ENCODE data around the gene ARAP3.

Gene ARAP3

DNA sequence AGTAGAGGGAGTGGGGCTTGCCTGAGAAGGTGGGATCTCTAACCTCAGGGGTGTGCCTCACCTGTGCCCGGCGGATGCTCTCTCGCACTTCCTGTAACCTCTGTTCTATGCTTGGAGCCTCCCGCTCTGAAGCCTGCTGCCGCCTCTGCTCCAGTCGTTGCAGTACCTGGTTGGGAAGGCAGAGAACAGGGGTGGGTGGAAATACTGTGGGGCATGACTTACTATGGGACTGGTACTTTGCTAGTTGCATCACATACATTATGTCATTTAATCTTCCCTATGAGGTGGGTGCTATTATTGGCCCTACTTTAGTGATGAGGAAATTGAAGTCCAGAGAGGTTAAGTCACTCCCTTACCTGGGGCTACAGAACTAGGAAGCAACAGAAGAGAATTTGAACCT lies 36.0 kb downstream of the ARAP3 start:
- no peak overlapping the region for H3K27ac ChIP-seq (ENCODE audit: low read depth, low read length)
- no peak overlapping the region for H2BK12ac ChIP-seq (ENCODE audit: low read length)
- no peak overlapping the region for H2BK120ac ChIP-seq (ENCODE audit: insufficient read depth, low read length, poor library complexity)
- no peak overlapping the region for H3K14ac ChIP-seq (ENCODE audit: low read length)
- no peak overlapping the region for H3K4me2 ChIP-seq (ENCODE audit: low read length)
- H3K27me3 ChIP-seq (ENCODE audit: insufficient read depth, low read length): no peaks in the 10 kb centered on the region
- H3K9ac ChIP-seq (ENCODE audit: low read length): no peak overlapping the region
- H3K4me3 ChIP-seq (ENCODE audit: low read depth, low read length): no peak overlapping the region
- peaks cover 3% of the 10 kb centered on the region for H3K9me3 ChIP-seq (ENCODE audit: insufficient read depth, low read depth, low read length)
- H3K4ac ChIP-seq (ENCODE audit: low read depth, low read length): no peak overlapping the region
- no peak overlapping the region for H2AK5ac ChIP-seq (ENCODE audit: low read length)
- H3K79me2 ChIP-seq (ENCODE audit: control insufficient read depth, insufficient read depth, low read length, poor library complexity): peaks cover 2% of the 10 kb centered on the region
- H2AFZ ChIP-seq (ENCODE audit: insufficient read depth, low read length, poor library complexity): no peak overlapping the region
- no peak overlapping the region for H4K8ac ChIP-seq (ENCODE audit: low read depth, low read length)
- no peak overlapping the region for H3K18ac ChIP-seq (ENCODE audit: low read length)
- no peak overlapping the region for H4K12ac ChIP-seq (ENCODE audit: low read depth, low read length)
- no peak overlapping the region for H4K91ac ChIP-seq (ENCODE audit: low read depth, low read length)
- H3K79me1 ChIP-seq (ENCODE audit: low read length): no peaks in the 10 kb centered on the region
- H2BK5ac ChIP-seq (ENCODE audit: low read depth, low read length, poor library complexity): no peak overlapping the region
- peaks cover 19 to 30% of the 10 kb centered on the region in 2 experiments for H3K36me3 ChIP-seq (ENCODE audit: control insufficient read depth in 1 of 2, insufficient read depth in 2 of 2, low read length in 2 of 2)
- peak in 1 of 2 donors; percentile 47 for DNase-seq
- H3K23ac ChIP-seq (ENCODE audit: low read length): no peak overlapping the region
- H3K4me1 ChIP-seq (ENCODE audit: control insufficient read depth in 1 of 2, insufficient read depth in 2 of 2, low read length in 2 of 2): peaks cover 5 to 6% of the 10 kb centered on the region in 2 experiments
- no CpG with 5 or more reads among the region's 6 CpGs for WGBS (ENCODE audit: extremely low coverage, insufficient coverage, insufficient read length)

DNA sequence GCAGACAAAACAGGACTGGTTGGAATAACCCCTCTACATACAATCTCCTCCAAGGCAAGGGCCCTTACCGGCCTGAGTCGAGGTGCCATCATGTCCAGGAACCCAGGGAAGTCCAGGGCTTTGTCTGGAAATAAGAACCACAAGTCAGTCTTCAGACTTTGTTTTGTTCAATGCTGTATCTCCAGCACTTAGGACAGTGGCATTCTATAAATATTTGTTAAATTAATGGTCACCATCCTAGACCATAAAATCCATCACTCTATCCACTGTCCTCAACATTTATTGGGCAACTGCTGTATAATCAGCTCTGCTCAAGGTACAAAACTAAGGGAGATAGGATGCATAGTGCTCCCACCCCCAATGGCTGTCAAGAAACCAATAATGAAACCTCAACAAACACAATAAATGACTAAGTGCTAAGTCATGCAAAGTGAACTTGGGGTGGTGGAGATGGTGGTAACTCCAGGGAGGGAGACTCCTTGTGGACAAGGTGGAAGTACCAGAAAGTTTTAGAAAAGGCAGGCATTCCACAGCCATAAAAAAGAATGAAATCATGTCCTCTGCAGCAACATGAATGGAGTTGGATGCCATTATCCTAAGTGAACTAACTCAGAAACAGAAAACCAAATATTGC lies 40.3 kb downstream of the ARAP3 start:
- no peak overlapping the region for H4K8ac ChIP-seq (ENCODE audit: low read depth, low read length)
- H3K23ac ChIP-seq (ENCODE audit: low read length): no peak overlapping the region
- no peak overlapping the region for H2BK12ac ChIP-seq (ENCODE audit: low read length)
- H4K12ac ChIP-seq (ENCODE audit: low read depth, low read length): no peak overlapping the region
- H3K36me3 ChIP-seq (ENCODE audit: control insufficient read depth in 1 of 2, insufficient read depth in 2 of 2, low read length in 2 of 2): peaks cover 21 to 32% of the 10 kb centered on the region in 2 experiments
- H3K4me1 ChIP-seq (ENCODE audit: control insufficient read depth in 1 of 2, insufficient read depth in 2 of 2, low read length in 2 of 2): peaks cover 4 to 12% of the 10 kb centered on the region in 2 experiments
- H3K14ac ChIP-seq (ENCODE audit: low read length): no peak overlapping the region
- DNase-seq: no peak
- peaks cover 2% of the 10 kb centered on the region for H3K9me3 ChIP-seq (ENCODE audit: insufficient read depth, low read depth, low read length)
- H2AFZ ChIP-seq (ENCODE audit: insufficient read depth, low read length, poor library complexity): no peak overlapping the region
- H3K27me3 ChIP-seq (ENCODE audit: insufficient read depth, low read length): no peaks in the 10 kb centered on the region
- no peak overlapping the region for H3K9ac ChIP-seq (ENCODE audit: low read length)
- H3K4me2 ChIP-seq (ENCODE audit: low read length): no peak overlapping the region
- no CpG with 5 or more reads among the region's 2 CpGs for WGBS (ENCODE audit: extremely low coverage, insufficient coverage, insufficient read length)
- no peak overlapping the region for H3K27ac ChIP-seq (ENCODE audit: low read depth, low read length)
- H4K91ac ChIP-seq (ENCODE audit: low read depth, low read length): no peak overlapping the region
- H2BK120ac ChIP-seq (ENCODE audit: insufficient read depth, low read length, poor library complexity): no peak overlapping the region
- H2BK5ac ChIP-seq (ENCODE audit: low read depth, low read length, poor library complexity): no peak overlapping the region
- H3K4ac ChIP-seq (ENCODE audit: low read depth, low read length): no peak overlapping the region
- peaks cover 4% of the 10 kb centered on the region for H3K79me1 ChIP-seq (ENCODE audit: low read length)
- no peak overlapping the region for H2AK5ac ChIP-seq (ENCODE audit: low read length)
- H3K4me3 ChIP-seq (ENCODE audit: low read depth, low read length): no peak overlapping the region
- H3K79me2 ChIP-seq (ENCODE audit: control insufficient read depth, insufficient read depth, low read length, poor library complexity): no peaks in the 10 kb centered on the region
- no peak overlapping the region for H3K18ac ChIP-seq (ENCODE audit: low read length)

DNA sequence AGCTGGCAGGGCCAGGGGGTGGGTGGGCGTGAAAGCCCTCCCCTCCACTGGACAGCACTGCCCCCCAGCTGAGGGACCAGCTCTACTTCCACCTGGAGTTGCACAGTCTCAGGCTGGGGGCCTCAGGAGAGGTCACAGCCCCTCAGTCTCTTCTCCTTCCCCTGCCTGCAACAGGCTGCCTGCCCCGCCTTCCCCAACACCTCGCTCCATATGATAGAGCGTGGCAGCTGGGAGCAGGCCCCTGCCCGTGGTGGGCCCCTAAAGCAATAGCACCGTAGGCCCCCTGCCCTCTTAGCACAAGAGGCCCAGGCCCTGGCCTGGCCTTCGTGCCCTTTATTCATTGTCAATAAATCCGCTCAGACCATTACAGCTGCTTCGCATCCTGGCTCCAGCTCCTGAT lies 41.3 kb downstream of the ARAP3 start:
- Histone ChIP-seq H3K4me1 (ENCODE audit: control insufficient read depth in 1 of 2, insufficient read depth in 2 of 2, low read length in 2 of 2) (peaks cover 6 to 15% of the 10 kb centered on the region in 2 experiments), H4K12ac (ENCODE audit: low read depth, low read length) (no peak overlapping the region), H3K79me2 (ENCODE audit: control insufficient read depth, insufficient read depth, low read length, poor library complexity) (peaks cover 6% of the 10 kb centered on the region), H3K79me1 (ENCODE audit: low read length) (peaks cover 7% of the 10 kb centered on the region), H2AFZ (ENCODE audit: insufficient read depth, low read length, poor library complexity) (no peak overlapping the region), H3K36me3 (ENCODE audit: control insufficient read depth in 1 of 2, insufficient read depth in 2 of 2, low read length in 2 of 2) (peaks cover 17 to 24% of the 10 kb centered on the region in 2 experiments), H3K27ac (ENCODE audit: low read depth, low read length) (no peak overlapping the region), H3K4me2 (ENCODE audit: low read length) (no peak overlapping the region), H2BK12ac (ENCODE audit: low read length) (no peak overlapping the region), H3K18ac (ENCODE audit: low read length) (no peak overlapping the region), H2BK120ac (ENCODE audit: insufficient read depth, low read length, poor library complexity) (no peak overlapping the region), H4K8ac (ENCODE audit: low read depth, low read length) (no peak overlapping the region), H2AK5ac (ENCODE audit: low read length) (no peak overlapping the region), H3K23ac (ENCODE audit: low read length) (no peak overlapping the region), H4K91ac (ENCODE audit: low read depth, low read length) (no peak overlapping the region), H3K14ac (ENCODE audit: low read length) (no peak overlapping the region), H3K4ac (ENCODE audit: low read depth, low read length) (no peak overlapping the region), H3K27me3 (ENCODE audit: insufficient read depth, low read length) (no peaks in the 10 kb centered on the region), H3K9ac (ENCODE audit: low read length) (no peak overlapping the region), H2BK5ac (ENCODE audit: low read depth, low read length, poor library complexity) (no peak overlapping the region), H3K4me3 (ENCODE audit: low read depth, low read length) (no peak overlapping the region), H3K9me3 (ENCODE audit: insufficient read depth, low read depth, low read length) (peaks cover 2% of the 10 kb centered on the region)
- no peak for DNase-seq
- no CpG with 5 or more reads among the region's 9 CpGs for WGBS (ENCODE audit: extremely low coverage, insufficient coverage, insufficient read length)

DNA sequence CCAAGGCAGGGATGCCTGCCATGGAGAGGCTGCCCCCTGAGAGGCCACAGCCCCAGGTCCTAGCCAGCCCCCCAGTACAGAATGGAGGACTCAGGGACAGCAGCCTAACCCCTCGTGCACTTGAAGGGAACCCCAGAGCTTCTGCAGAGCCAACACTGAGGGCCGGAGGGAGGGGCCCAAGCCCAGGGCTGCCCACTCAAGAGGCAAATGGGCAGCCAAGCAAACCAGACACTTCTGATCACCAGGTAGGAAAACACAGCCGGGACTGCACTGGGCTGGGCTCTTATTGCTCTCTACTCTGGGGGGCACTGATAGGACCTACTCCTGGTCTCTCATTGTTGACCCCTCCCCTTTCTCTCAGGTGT lies 42.0 kb downstream of the ARAP3 start:
- DNase-seq: no peak
- Histone ChIP-seq H2BK12ac (ENCODE audit: low read length) (no peak overlapping the region), H2AFZ (ENCODE audit: insufficient read depth, low read length, poor library complexity) (no peak overlapping the region), H3K14ac (ENCODE audit: low read length) (no peak overlapping the region), H4K91ac (ENCODE audit: low read depth, low read length) (no peak overlapping the region), H3K9ac (ENCODE audit: low read length) (no peak overlapping the region), H3K36me3 (ENCODE audit: control insufficient read depth in 1 of 2, insufficient read depth in 2 of 2, low read length in 2 of 2) (peaks cover 15 to 21% of the 10 kb centered on the region in 2 experiments), H4K8ac (ENCODE audit: low read depth, low read length) (no peak overlapping the region), H2BK120ac (ENCODE audit: insufficient read depth, low read length, poor library complexity) (no peak overlapping the region), H3K9me3 (ENCODE audit: insufficient read depth, low read depth, low read length) (peaks cover 2% of the 10 kb centered on the region), H3K27ac (ENCODE audit: low read depth, low read length) (no peak overlapping the region), H3K23ac (ENCODE audit: low read length) (no peak overlapping the region), H3K27me3 (ENCODE audit: insufficient read depth, low read length) (no peaks in the 10 kb centered on the region), H3K79me1 (ENCODE audit: low read length) (peaks cover 7% of the 10 kb centered on the region), H3K4ac (ENCODE audit: low read depth, low read length) (no peak overlapping the region), H3K18ac (ENCODE audit: low read length) (no peak overlapping the region), H2BK5ac (ENCODE audit: low read depth, low read length, poor library complexity) (no peak overlapping the region), H2AK5ac (ENCODE audit: low read length) (no peak overlapping the region), H3K79me2 (ENCODE audit: control insufficient read depth, insufficient read depth, low read length, poor library complexity) (peaks cover 6% of the 10 kb centered on the region), H3K4me3 (ENCODE audit: low read depth, low read length) (no peak overlapping the region), H3K4me2 (ENCODE audit: low read length) (no peak overlapping the region), H3K4me1 (ENCODE audit: control insufficient read depth in 1 of 2, insufficient read depth in 2 of 2, low read length in 2 of 2) (peaks cover 6 to 15% of the 10 kb centered on the region in 2 experiments), H4K12ac (ENCODE audit: low read depth, low read length) (no peak overlapping the region)
- WGBS (ENCODE audit: extremely low coverage, insufficient coverage, insufficient read length): no CpG with 5 or more reads among the region's 3 CpGs

Measured in trophoblast cell (in vitro differentiated cells and primary cell).